B cell (primary cell): ENCODE results near the gene PHLDB2. TPM values are rescaled to one million over a fixed set of nuclear protein-coding genes. Genes with fewer than 3 reads are reported as not detected.

Experiments used
- ATAC-seq: fragments of 200-7000 bp; cut with Tn5 transposase; one replicate; pipeline ENCODE4 v1.10.0; 2021; ENCODE audit warnings: low read depth, mild to moderate bottlenecking, moderate number of reproducible peaks, moderate library complexity
- CTCF ChIA-PET: fragments of 350-600 bp; sonication (Branson Sonifier 250); formaldehyde crosslinking; loops from one replicate; lab custom pipeline; 2021; ENCODE audit warnings: antibody characterized with exemption, inconsistent platforms; lab: Charles Lee
- POLR2A ChIA-PET: fragments of 350-600 bp; sonication (Branson Sonifier 250); formaldehyde crosslinking; loops from one replicate; lab custom pipeline; 2021; ENCODE audit warnings: antibody characterized with exemption; lab: Charles Lee
- DNase-seq: peaks from one replicate; pipeline ENCODE4 v3.0.0; 2013
- H2AFZ ChIP-seq: 2 replicates; pipeline ENCODE4 v1.6.1; 2012; ENCODE audit warnings: mild to moderate bottlenecking, low read depth, low read length; ENCODE audit not compliant: insufficient read depth, poor library complexity, severe bottlenecking
- H3K27ac ChIP-seq, 2 donors: 1 replicate in 1 of 2; 2 replicates in 1 of 2; pipeline ENCODE4 v1.5.1; 2012 to 2013; ENCODE audit warnings: low read length in 2 of 2, mild to moderate bottlenecking in 2 of 2, moderate library complexity in 1 of 2
- H3K27me3 ChIP-seq, 4 experiments: fragments of 200-600 bp in 1 of 4; sonication (generic) in 1 of 4; replicated peaks in 1 of 4; 1 replicate in 2 of 4; 2 replicates in 2 of 4; pipeline versions ENCODE4 v1.6.1 to v1.7.0; 2013 to 2016; ENCODE audit warnings: low read length in 3 of 4, mild to moderate bottlenecking in 2 of 4, mixed read lengths in 1 of 4, moderate library complexity in 1 of 4; ENCODE audit not compliant: insufficient read depth in 4 of 4, control insufficient read depth in 3 of 4; ENCODE audit errors: control extremely low read depth in 1 of 4
- H3K36me3 ChIP-seq, 2 experiments: replicated peaks in 1 of 2; 1 replicate in 1 of 2; 2 replicates in 1 of 2; pipeline versions ENCODE4 v1.6.1 to v1.7.1; 2013; ENCODE audit warnings: low read length in 1 of 2; ENCODE audit not compliant: insufficient read depth in 2 of 2, control insufficient read depth in 1 of 2; ENCODE audit errors: control extremely low read depth in 1 of 2, extremely low read depth in 1 of 2
- H3K4me1 ChIP-seq, 2 donors: fragments of 200-600 bp in 1 of 2; sonication (generic) in 1 of 2; 1 replicate in 1 of 2; 2 replicates in 1 of 2; pipeline versions ENCODE4 v1.5.1 to v1.6.1; 2013 to 2017; ENCODE audit warnings: low read length in 2 of 2; ENCODE audit not compliant: control insufficient read depth in 2 of 2, insufficient read depth in 2 of 2
- H3K4me2 ChIP-seq: replicated peaks from 2 replicates; pipeline ENCODE3; 2012; ENCODE audit warnings: mild to moderate bottlenecking, low read depth, low read length; ENCODE audit not compliant: poor library complexity, severe bottlenecking
- H3K4me3 ChIP-seq, 5 experiments: fragments of 200-600 bp in 1 of 5; sonication (generic) in 1 of 5; 1 replicate in 3 of 5; 2 replicates in 2 of 5; pipeline versions ENCODE4 v1.5.1 to v1.7.0; 2011 to 2016; ENCODE audit warnings: low read length in 4 of 5, mild to moderate bottlenecking in 4 of 5, low read depth in 2 of 5, control low read depth in 1 of 5, moderate library complexity in 1 of 5; ENCODE audit not compliant: insufficient read depth in 1 of 5; ENCODE audit errors: control extremely low read depth in 1 of 5, extremely low read depth in 1 of 5
- H3K79me2 ChIP-seq: fragments of 200-600 bp; sonication (generic); one replicate; pipeline ENCODE4 v1.6.0; 2016; ENCODE audit warnings: low read length; ENCODE audit not compliant: control insufficient read depth, insufficient read depth
- H3K9ac ChIP-seq: fragments of 200-600 bp; sonication (generic); 2 replicates; pipeline ENCODE4 v1.6.1; 2017; ENCODE audit warnings: mild to moderate bottlenecking, low read length, moderate library complexity
- H3K9me3 ChIP-seq, 3 donors: one replicate each; pipeline versions ENCODE4 v1.6.1 to v1.7.1; 2013; ENCODE audit warnings: low read length in 2 of 3; ENCODE audit not compliant: control insufficient read depth in 2 of 3, insufficient read depth in 1 of 3; ENCODE audit errors: control extremely low read depth in 1 of 3
- H4K20me1 ChIP-seq: 2 replicates; pipeline ENCODE4 v1.6.0; 2012; ENCODE audit warnings: mild to moderate bottlenecking, low read length; ENCODE audit not compliant: insufficient read depth, control insufficient read depth, poor library complexity, severe bottlenecking
- H3K27ac Mint-ChIP-seq: one replicate; pipeline ENCODE4 v1.8.0; 2021; ENCODE audit warnings: mixed read lengths
- H3K27me3 Mint-ChIP-seq: one replicate; pipeline ENCODE4 v1.8.0; 2021; ENCODE audit warnings: mixed read lengths
- H3K4me1 Mint-ChIP-seq: one replicate; pipeline ENCODE4 v1.8.0; 2021; ENCODE audit warnings: mixed read lengths
- H3K4me3 Mint-ChIP-seq: one replicate; pipeline ENCODE4 v1.8.0; 2021; ENCODE audit warnings: mixed read lengths
- H3K9me3 Mint-ChIP-seq: one replicate; pipeline ENCODE4 v1.8.0; 2022; ENCODE audit warnings: mixed read lengths; ENCODE audit not compliant: insufficient read depth
- CTCF ChIP-seq: fragments of 200-600 bp; IDR thresholded peaks from one replicate; pipeline ENCODE4 v1.8.0; 2022; ENCODE audit warnings: antibody characterized with exemption, mild to moderate bottlenecking
- EZH2 ChIP-seq: IDR thresholded peaks from 2 replicates; pipeline ENCODE4 v1.6.1; 2012; ENCODE audit warnings: borderline replicate concordance, low read depth, mild to moderate bottlenecking, moderate library complexity, low read length; ENCODE audit not compliant: insufficient read depth, poor library complexity, severe bottlenecking
- WGBS: methylation state at CpG from one replicate; pipeline ENCODE4 v1.1.5; 2013; ENCODE audit warnings: missing lambda C conversion rate; ENCODE audit not compliant: insufficient coverage; 5-methylcytosine and 5-hydroxymethylcytosine counted together
- intact Hi-C: fragments of 100-400 bp; cut with micrococcal nuclease; formaldehyde crosslinking; loops from one replicate; pipeline ENCODE4 v1.10.0; 2022
- polyA plus RNA-seq: library from polyadenylated mRNA; depleted of rRNA; stranded (reverse); fragments of >200 nt; gene quantifications from 2 replicates; pipeline ENCODE4 v1.2.3, GENCODE V29; 2012
- total RNA-seq, 2 donors: library from RNA; stranded (reverse); fragments of 120-200 nt in 1 of 2; gene quantifications; 1 replicate in 1 of 2; 2 replicates in 1 of 2; pipeline versions ENCODE4 v1.2.3 to v1.2.4, GENCODE V29; 2013 to 2022

The PHLDB2 gene
- total and polyA plus RNA-seq, 2 donors (not counting 1 experiment from before 2014, with no cell fraction given): 1.3 to 6.3 TPM

- no peak overlapping the region for H2AFZ ChIP-seq
- Mint-ChIP-seq H3K27ac (no peak overlapping the region), H3K9me3 (no peaks in the 10 kb centered on the region), H3K27me3 (peaks cover 3% of the 10 kb centered on the region), H3K4me1 (no peaks in the 10 kb centered on the region), H3K4me3 (no peak overlapping the region)
- POLR2A ChIA-PET: no interaction called here
- DNase-seq: no peak
- no peak overlapping the region for H3K4me2 ChIP-seq
- H3K9me3 ChIP-seq: no peaks in the 10 kb centered on the region
- no peak for ATAC-seq
- H3K9ac ChIP-seq: no peak overlapping the region
- no peaks in the 10 kb centered on the region for H3K79me2 ChIP-seq
- CTCF ChIA-PET: no interaction called here
- no peak overlapping the region for H3K27ac ChIP-seq
- H3K27me3 ChIP-seq: no peaks in the 10 kb centered on the region
- intact Hi-C loops: no loop called here
- no peaks in the 10 kb centered on the region for H3K4me1 ChIP-seq
- H3K4me3 ChIP-seq: no peak overlapping the region
- TF ChIP-seq CTCF (no peak), EZH2 (no peak)
- no peaks in the 10 kb centered on the region for H4K20me1 ChIP-seq
- H3K36me3 ChIP-seq: no peaks in the 10 kb centered on the region
- WGBS: no CpG with 5 or more reads among the region's 1 CpG
Observed at GRCh38 chr3:111955876-111956275, 96.8 kb downstream of the PHLDB2 start.

- Histone ChIP-seq H3K4me2 (no peak overlapping the region), H3K27me3 (no peaks in the 10 kb centered on the region), H3K4me1 (no peaks in the 10 kb centered on the region), H3K9ac (no peak overlapping the region), H3K9me3 (no peaks in the 10 kb centered on the region), H2AFZ (no peak overlapping the region), H3K36me3 (no peaks in the 10 kb centered on the region), H3K79me2 (no peaks in the 10 kb centered on the region), H4K20me1 (no peaks in the 10 kb centered on the region), H3K4me3 (no peak overlapping the region), H3K27ac (no peak overlapping the region)
- TF ChIP-seq EZH2: no peak
- no peak for TF ChIP-seq CTCF
- WGBS: 100% methylated on average over 2 of the region's 3 CpGs
- ChIA-PET POLR2A (no interaction called here), CTCF (interaction anchor here (1.4 kb wide), 1 partner anchor 11 kb away, joined by 6 read pairs; no protein-coding TSS in a partner anchor)
- Mint-ChIP-seq H3K4me3 (no peak overlapping the region), H3K9me3 (no peaks in the 10 kb centered on the region), H3K4me1 (no peaks in the 10 kb centered on the region), H3K27ac (no peak overlapping the region), H3K27me3 (peaks cover 3% of the 10 kb centered on the region)
- DNase-seq: no peak
- intact Hi-C loops: no loop called here
- no peak for ATAC-seq
Observed at GRCh38 chr3:111956449-111956848, 97.4 kb downstream of the PHLDB2 start.
